ENCODE data around the gene KLK4.

- no peak for TF ChIP-seq MAX (IDR thresholded peaks at IDR 0.05)
- TF ChIP-seq POLR2AphosphoS5 (IDR thresholded peaks at IDR 0.05; ENCODE audit: low read depth, low read length) = no peak
- no peak for TF ChIP-seq CTCF (IDR thresholded peaks at IDR 0.05 in 2 of 3, conservative IDR thresholded peaks at IDR 0.05 in 1 of 3; ENCODE audit: borderline replicate concordance in 1 of 3, insufficient read depth in 1 of 3, low read depth in 2 of 3, low read length in 2 of 3)
- TF ChIP-seq RAD21 (IDR thresholded peaks at IDR 0.05; ENCODE audit: low read depth) = no peak
- TF ChIP-seq SIN3A (IDR thresholded peaks at IDR 0.05; ENCODE audit: low read depth) = no peak
- TF ChIP-seq POLR2A (IDR thresholded peaks at IDR 0.05; ENCODE audit: borderline replicate concordance, extremely low read depth, insufficient read depth, insufficient read length) = no peak
- TF ChIP-seq EZH2 (IDR thresholded peaks at IDR 0.05) = no peak
- no peak for TF ChIP-seq YY1 (IDR thresholded peaks at IDR 0.05; ENCODE audit: extremely low read depth, insufficient replicate concordance, low read depth, low read length)
- no peak for TF ChIP-seq EZH2phosphoT487 (IDR thresholded peaks at IDR 0.05; ENCODE audit: borderline replicate concordance)
- no peak for TF ChIP-seq ZNF274 (IDR thresholded peaks at IDR 0.05; ENCODE audit: low read depth, low read length)
- TF ChIP-seq CEBPB (IDR thresholded peaks at IDR 0.05; ENCODE audit: low read depth) = no peak
- TF ChIP-seq ATF3 (IDR thresholded peaks at IDR 0.05) = no peak
- no peak for TF ChIP-seq JUND (IDR thresholded peaks at IDR 0.05)
- no peak for TF ChIP-seq REST (IDR thresholded peaks at IDR 0.05; ENCODE audit: low read depth)
Observed at GRCh38 chr19:50902640-50903039, 8.6 kb downstream of the KLK4 start.
